Hematopoietic multipotent progenitor cell treated with erythropoietin and hydrocortisone succinate and interleukin-3 and kit ligand, for 15 days (in vitro differentiated cells): ENCODE results near the gene KCNG3.

Experiments
- DNase-seq: peaks from one replicate; pipeline ENCODE4 v3.0.0-alpha.2; 2015; ENCODE audit warnings: low spot score

KCNG3 gene

GRCh38 chr2:42486145-42486906 lies 7.5 kb downstream of the KCNG3 start:
- no peak for DNase-seq

GRCh38 chr2:42480402-42480801 lies 13.4 kb downstream of the KCNG3 start:
- no peak for DNase-seq

GRCh38 chr2:42474765-42475454 lies 18.9 kb downstream of the KCNG3 start:
- DNase-seq, result no peak

GRCh38 chr2:42470706-42471105 lies 23.1 kb downstream of the KCNG3 start:
- DNase-seq, result no peak

- no peak for DNase-seq
Observed at GRCh38 chr2:42464631-42465030, 29.2 kb downstream of the KCNG3 start.

- DNase-seq, result no peak
Observed at GRCh38 chr2:42463570-42463969, 30.2 kb downstream of the KCNG3 start.

- DNase-seq, result no peak
Observed at GRCh38 chr2:42459296-42459695, 34.5 kb downstream of the KCNG3 start.

GRCh38 chr2:42458396-42458795 lies 35.4 kb downstream of the KCNG3 start:
- DNase-seq, result no peak

- DNase-seq, result no peak
Observed at GRCh38 chr2:42457011-42457410, 36.8 kb downstream of the KCNG3 start.

- no peak for DNase-seq
Observed at GRCh38 chr2:42456126-42456839, 37.5 kb downstream of the KCNG3 start.

GRCh38 chr2:42452545-42452944 lies 41.2 kb downstream of the KCNG3 start:
- no peak for DNase-seq

GRCh38 chr2:42450136-42450535 lies 43.6 kb downstream of the KCNG3 start:
- DNase-seq, result no peak

- no peak for DNase-seq
Observed at GRCh38 chr2:42449163-42450087, 44.4 kb downstream of the KCNG3 start.

- no peak for DNase-seq
Observed at GRCh38 chr2:42448163-42448562, 45.6 kb downstream of the KCNG3 start.

GRCh38 chr2:42446503-42447271 lies 47.1 kb downstream of the KCNG3 start:
- DNase-seq, result no peak

- no peak for DNase-seq
Observed at GRCh38 chr2:42443718-42444399, 49.9 kb downstream of the KCNG3 start.

- DNase-seq, result no peak
Observed at GRCh38 chr2:42442774-42443173, 51.0 kb downstream of the KCNG3 start.

- DNase-seq, result no peak
Observed at GRCh38 chr2:42438685-42439084, 55.1 kb downstream of the KCNG3 start.

- DNase-seq, result no peak
Observed at GRCh38 chr2:42436370-42436769, 57.4 kb downstream of the KCNG3 start.

- DNase-seq, result no peak
Observed at GRCh38 chr2:42435628-42436027, 58.2 kb downstream of the KCNG3 start.

- no peak for DNase-seq
Observed at GRCh38 chr2:42430188-42430587, 63.6 kb downstream of the KCNG3 start.
